GM06990 (cell line): ENCODE data around the gene PABPN1L.

ENCODE experiments used
- DNase-seq: peaks from one replicate; pipeline ENCODE4 v3.0.0-alpha.2; 2011; ENCODE audit not compliant: insufficient read length; ENCODE audit errors: extremely low read depth
- H3K27me3 ChIP-seq: replicated peaks from 2 replicates; pipeline ENCODE4 v1.6.0; 2011; ENCODE audit warnings: low read length; ENCODE audit not compliant: control insufficient read depth, insufficient read depth
- H3K36me3 ChIP-seq: 2 replicates; pipeline ENCODE4 v1.5.1; 2011; ENCODE audit warnings: low read length; ENCODE audit not compliant: control insufficient read depth, insufficient read depth
- H3K4me3 ChIP-seq: replicated peaks from 2 replicates; pipeline ENCODE4 v1.5.1; 2011; ENCODE audit warnings: low read depth, mild to moderate bottlenecking, control low read depth, low read length
- CTCF ChIP-seq: IDR thresholded peaks from 2 replicates; pipeline ENCODE4 v1.5.1; 2011; ENCODE audit warnings: low read length, control low read depth, mild to moderate bottlenecking, inconsistent platforms; ENCODE audit not compliant: insufficient read depth, poor library complexity, severe bottlenecking

The PABPN1L gene

GRCh38 chr16:88886845-88887521 is 20.5 kb upstream of the PABPN1L start:
- Histone ChIP-seq H3K27me3 (no peaks in the 10 kb centered on the region), H3K36me3 (peaks cover 51% of the 10 kb centered on the region), H3K4me3 (no peak overlapping the region)
- no peak for DNase-seq
- no peak for TF ChIP-seq CTCF

GRCh38 chr16:88886420-88886844 is 20.0 kb upstream of the PABPN1L start:
- H3K4me3 ChIP-seq, result no peak overlapping the region
- H3K27me3 ChIP-seq, result no peaks in the 10 kb centered on the region
- peaks cover 51% of the 10 kb centered on the region for H3K36me3 ChIP-seq
- no peak for DNase-seq
- no peak for TF ChIP-seq CTCF

DNA sequence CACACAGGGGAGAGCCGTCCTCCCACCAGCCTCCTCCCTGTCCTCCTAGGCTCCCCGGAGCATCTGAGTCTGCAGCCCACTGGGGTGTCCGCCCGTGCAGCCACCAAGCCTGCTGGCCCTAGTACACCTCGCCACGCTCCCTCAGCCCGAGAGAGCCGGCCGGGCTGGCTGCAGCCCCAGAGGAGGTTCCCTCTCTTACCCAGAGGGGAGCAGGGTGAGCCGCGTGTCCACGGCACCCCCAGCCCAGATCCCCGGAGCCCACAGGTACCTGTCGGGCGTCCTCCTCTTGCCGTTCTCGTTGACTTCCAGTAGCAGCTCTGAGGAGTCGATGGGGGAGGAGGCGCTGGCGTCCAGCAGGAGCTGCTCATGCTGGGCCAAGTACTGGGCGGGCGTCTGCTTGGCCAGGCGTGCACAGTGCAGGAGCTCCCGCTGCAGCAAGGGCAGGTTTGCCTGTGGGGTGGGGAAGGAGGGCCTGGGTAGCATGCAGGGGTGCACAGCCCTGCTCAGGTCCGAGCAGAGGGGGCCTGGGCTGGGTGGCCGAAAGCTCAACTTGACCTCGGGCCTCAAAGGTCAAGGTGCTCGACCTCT is 19.3 kb upstream of the PABPN1L start:
- no peak for TF ChIP-seq CTCF
- peaks cover 54% of the 10 kb centered on the region for H3K36me3 ChIP-seq
- DNase-seq, result no peak
- no peaks in the 10 kb centered on the region for H3K27me3 ChIP-seq
- no peak overlapping the region for H3K4me3 ChIP-seq

DNA sequence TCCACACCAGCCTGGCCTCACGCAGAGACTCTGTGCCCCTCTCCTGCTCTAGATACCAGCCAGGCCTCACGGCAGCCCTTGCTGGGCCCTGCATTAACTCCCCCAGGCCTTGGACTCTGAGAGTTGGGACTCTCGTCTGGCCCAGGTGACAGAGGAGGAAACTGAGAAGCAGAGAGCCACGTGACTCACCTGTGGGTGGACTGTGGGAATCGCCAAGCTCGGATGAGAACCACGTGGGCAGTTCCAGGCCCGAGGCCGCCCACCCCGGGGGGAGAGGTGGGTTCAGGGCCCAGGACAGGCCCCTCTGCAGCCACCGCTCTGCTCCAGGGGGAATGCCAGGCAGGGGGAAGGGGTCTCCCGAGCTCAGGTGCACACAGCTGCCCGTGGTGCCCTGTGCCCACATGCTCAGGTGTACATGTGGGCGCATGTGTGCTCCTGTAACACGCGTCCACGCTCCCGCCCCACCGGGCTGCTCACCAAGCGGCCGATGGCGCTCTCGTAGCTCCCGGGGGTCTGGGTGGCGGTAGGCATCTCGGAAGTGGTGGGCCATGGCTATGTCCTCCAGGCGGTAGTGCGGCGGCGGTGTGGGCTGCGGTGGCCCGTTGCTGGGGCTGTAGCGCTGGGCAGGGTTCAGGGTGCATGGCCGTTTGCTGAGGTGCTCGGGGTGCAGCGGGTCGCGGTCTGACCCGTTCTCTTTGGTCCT is 18.3 kb upstream of the PABPN1L start:
- Histone ChIP-seq H3K4me3 (no peak overlapping the region), H3K36me3 (peaks cover 54% of the 10 kb centered on the region), H3K27me3 (no peaks in the 10 kb centered on the region)
- TF ChIP-seq CTCF, result no peak
- no peak for DNase-seq

GRCh38 chr16:88883946-88884345 is 17.5 kb upstream of the PABPN1L start:
- no peak for DNase-seq
- no peak for TF ChIP-seq CTCF
- Histone ChIP-seq H3K36me3 (peaks cover 61% of the 10 kb centered on the region), H3K4me3 (no peak overlapping the region), H3K27me3 (no peaks in the 10 kb centered on the region)
